SH-SY5Y (cell line): ENCODE measurements around the gene TEX29.

Experiments used
- GATA2 ChIP-seq: IDR thresholded peaks from 2 replicates; pipeline ENCODE4 v1.6.1; 2011; ENCODE audit warnings: mild to moderate bottlenecking, low read depth, low read length
- GATA3 ChIP-seq: IDR thresholded peaks from 2 replicates; pipeline ENCODE4 v1.6.1; 2011; ENCODE audit warnings: low read depth, mild to moderate bottlenecking, low read length, moderate library complexity

- TF ChIP-seq GATA2 (no peak), GATA3 (no peak)
These were observed 27.5 kb upstream of the TEX29 start for GRCh38 chr13:111292710-111293485.
